Measurements from ENCODE around the gene FGF3. TPM values are rescaled to one million over a fixed set of nuclear protein-coding genes. Genes with fewer than 3 reads are reported as not detected.

FGF3 gene
- polyA plus RNA-seq, 1 donor: not detected

DNA sequence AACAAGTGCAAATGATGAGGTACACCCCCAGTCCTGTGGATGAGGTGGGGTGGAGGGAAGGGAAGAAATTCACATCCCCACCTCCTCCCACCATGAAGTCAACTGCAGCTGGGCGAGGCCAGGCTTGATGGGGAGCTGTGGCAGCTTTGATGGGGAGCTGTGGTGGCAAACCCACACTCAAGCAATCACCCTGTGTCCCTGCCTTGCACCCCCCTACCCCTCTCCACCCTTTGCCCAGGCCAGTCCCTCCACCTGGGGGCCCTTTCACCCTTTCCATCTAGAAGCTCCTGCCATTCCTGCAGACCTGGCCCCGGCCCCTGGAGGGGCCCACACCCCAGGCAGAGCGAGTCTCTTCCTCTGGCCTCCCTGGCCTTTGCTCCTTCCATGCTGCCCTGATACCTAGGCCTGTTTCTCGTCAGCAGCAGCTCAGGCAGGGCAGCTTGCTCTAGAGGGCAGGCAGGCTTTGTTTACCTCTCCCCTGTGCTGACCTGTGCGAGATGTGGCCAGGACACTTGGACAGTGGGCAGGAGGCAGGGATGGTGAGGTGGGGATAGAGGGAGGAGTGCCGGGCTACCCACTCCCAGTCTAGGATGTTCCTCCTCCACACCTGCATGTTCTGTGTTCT lies 4.5 kb upstream of the FGF3 start:
- DNase-seq: no peak

DNA sequence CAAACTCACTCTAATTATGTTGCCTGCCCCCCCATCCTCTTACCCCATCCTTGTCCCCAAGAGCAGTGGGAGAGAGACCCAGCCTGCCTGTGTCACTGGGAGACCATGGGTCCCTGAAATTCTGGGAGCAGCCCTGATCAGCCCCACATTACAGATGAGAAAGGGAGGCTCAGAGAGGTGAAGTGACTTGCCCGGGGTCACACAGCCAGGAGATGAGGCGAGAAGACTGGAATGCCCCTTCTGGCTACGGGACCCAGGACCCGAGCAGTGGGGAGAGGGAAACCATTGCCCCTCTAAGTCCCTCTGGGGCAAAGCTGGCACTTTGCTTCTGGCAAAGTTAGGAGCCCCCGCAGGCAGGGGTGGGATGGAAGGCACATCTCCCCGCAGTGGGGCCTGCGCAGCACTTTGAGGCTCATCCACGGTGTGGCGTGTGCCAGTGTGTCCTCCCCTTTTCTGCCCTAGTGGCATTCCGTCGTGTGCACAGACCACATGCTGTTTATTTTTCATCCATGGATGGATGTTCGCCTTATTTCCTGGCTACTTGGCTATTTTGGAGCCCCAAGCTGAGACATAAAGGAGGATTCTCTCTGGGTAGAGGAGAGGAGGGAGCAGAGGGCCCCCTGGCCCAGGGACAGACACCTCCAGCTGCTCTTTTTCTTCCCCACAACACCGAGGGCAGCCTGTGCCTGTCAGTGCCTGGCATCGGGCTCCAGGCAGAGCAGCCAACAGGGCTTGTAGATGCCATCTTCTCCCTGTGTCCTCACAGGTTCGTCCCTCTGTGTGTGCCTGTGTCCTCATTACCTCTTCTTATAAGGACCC lies 3.7 kb upstream of the FGF3 start:
- DNase-seq: no peak

DNA sequence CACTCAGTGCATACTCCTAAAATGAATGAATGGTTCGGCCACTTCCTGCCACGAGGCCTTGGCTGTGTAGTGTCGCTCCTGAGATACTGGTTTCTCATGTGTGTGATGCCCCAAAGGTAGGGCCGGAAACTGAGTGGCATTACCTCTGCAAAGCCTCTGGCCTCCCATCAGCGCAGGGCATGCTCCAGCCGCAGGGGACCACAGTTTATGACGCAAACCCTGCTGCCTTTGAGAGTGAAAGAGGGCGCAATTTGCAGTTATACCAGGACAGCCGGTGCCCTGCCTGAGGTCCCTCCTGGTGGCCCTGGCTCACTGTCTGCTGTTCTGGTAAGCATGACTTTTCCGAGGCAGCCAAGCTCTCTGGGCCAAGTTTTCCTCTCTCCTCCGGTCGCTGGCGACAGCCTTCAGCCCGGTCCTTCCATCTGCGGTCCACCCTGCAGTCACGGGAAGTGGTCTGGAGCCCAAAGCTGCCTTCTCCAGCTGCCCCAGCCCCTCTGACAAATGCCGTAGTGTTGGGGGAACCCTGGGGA lies 2.4 kb upstream of the FGF3 start:
- no peak for DNase-seq

DNA sequence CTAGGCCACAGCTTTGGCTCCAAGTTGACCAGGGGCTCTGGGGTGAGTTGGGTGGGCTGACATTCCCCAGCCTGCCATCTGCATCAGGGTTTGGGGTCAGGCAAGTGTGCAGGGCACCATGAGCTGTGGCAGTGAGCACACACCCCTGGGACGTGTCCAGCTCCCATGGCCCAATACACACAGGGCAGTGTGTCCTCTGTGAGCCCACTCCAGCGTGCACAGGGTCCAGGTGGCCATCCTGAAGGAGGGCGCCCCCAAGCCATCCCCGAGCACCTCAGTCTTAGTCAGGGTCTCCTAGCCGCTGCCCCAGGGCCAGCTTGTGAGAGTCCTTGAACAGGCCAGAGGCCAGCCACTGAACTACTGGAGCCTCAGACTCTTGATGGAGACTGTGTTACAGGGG lies 1.2 kb upstream of the FGF3 start:
- DNase-seq: no peak

DNA sequence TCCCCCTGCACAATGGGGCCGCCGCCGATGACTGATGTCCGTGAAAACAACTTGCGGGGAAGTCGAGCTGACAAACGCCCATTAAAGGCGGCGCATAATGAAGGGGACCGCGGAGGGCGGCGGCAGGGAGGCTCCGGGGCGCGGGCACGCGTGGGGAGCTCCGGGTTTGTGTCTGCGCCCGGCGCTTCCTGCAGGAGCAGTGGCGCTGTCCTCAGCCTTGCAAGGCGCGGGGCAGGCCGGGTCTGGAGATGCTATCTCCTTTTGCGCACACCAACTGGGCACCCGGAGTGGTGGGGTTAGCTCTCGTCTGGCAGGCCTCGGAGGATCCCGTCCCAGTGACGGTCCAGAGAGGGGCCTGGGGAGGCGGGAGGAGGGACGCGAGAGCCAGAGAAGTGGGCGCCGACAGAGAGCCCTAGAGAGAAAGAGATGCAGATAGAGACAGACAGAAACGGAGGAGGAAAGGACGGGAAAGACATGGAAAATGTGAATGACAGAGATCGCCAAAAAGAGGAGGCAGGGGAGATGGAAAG lies 390 bp upstream of the FGF3 start:
- DNase-seq: no peak

DNA sequence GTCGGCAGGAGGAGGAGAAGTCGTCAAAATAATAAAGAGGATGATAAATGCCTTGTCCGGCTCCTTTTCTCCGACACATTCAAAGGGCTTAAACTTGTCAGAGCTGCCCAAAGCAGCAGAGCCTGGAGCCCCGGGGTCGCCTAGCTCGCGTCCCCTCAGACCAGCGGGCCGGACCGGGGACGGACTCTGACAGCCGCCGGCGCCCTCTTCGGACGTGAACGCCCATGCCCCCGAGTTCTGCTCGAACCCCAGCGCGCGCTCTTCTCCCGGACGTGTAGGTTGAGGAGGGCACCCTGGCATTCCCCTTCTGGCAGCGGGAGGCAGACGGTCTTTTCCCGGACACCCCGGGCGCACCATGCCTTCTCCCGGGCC lies 999 bp downstream of the FGF3 start:
- DNase-seq: no peak

DNA sequence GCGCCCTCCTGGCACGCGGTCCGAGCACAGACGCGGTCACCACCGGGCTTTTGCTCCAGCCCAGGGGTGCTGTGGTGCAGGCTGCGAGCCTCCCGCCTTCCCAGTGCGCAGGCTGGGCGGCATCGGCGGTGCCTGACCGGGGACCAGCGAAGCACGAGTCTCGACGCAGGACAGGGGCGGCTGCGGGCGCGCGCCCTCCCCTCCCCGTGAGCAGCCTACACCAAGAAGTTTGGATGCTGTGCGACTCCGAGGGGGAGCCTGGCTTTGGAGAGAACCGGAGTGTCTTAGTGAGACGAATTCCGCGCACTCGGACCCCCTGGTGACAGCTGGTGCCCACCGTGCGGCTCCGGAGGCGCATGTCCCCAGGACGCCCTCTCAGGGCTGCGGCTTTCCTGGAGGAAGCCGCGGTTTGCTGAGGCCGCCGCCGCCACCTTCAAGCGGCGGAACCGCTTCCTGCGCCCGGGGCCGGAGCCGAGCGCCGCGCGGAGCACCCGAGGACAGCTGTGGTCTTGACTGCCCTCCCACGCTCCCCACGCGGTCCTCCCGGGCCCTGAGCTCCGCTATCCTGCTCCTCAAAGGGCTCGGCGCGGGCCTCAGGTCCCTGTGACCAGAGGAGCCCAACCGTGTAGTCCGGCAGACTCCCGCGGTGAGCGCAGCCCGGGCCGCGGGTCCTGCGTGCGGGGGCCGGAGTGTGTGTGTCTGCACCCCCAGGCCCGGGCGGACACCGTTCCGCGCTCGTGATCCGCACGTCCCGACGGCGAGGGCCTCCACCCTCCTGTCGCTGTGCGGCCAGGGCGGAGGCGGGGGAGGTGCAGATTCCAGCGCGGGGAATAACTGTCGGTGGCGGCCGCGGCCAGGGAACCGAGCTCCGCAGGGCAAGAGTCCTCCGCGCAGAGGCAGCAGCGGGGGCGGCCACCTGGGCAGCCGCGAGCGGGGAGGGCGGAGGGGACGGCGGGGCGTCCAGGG lies 1.7 kb downstream of the FGF3 start:
- DNase-seq: no peak

DNA sequence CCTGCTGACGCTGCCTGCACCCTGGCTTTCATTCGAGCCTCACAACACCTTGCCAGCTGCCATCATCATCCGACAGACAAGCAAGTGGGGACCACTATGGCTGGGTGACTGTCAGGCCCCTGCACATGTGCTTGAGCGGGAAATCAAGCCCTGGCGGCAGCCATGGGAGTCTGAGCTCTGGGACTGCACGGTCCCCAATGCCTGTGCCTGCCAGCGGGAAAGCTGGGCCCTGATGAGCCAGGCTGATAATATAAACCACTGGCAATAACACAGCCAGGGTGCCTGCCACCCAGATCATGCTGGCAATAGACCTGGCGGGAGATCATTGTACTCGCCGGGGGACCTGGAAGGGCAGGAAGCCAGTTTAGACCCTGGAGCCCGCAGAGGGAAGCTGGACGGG lies 2.5 kb downstream of the FGF3 start:
- no peak for DNase-seq

DNA sequence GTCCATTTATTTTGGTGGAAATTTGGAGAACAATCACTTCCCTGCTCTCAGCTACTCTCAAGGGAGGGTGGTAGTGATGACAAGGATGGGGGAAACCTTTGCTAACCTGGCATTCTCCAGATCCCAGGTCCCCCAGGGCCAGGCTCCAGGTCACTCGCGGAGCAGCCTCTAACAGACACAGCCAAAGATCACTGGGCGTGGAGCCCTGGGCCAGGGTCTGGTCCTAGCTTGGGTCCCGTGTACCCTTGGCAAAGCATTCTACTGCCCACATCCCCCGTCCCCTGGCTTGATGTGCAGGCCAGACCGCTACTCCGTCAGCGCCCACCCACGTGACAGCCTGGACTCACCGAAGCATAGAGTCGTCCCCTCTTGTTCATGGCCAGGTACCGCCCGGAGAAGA lies 3.2 kb downstream of the FGF3 start:
- no peak for DNase-seq

DNA sequence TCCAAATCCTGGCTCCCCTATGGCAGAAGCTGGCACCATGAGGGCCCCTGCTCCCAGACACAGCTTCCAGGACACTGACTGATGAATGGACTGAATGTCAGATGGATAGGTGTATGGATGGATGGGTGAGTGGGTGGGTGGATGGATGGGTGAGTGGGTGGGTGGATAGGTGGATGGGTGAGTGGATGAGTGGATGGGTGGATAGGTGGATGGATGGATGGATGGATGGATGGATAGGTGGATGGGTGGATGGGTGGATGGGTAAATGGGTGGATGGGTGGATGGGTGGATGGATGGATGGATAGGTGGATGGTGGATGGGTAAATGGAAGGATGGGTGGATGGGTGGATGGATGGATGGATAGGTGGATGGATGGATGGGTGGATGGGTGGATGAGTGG lies 4.3 kb downstream of the FGF3 start:
- no peak for DNase-seq

DNA sequence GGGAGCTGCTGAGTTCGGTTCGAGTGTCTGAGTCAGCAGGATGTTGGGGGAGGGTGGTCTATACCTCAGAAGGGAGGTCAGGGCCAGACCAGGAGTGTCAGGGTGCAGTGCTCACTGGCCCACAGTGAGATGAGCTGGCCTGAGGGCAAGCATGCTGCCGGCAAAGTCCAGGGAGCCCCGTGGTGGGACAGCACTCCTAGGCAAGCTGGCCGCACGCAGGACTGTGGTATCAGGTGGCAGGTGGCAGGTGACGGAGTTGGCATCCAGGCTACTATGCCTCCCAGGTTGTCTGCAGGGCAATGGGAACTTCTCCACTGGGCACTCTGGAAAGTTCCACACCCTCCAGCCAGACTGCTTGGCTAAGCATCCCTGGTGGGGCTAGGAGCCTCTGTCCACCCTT lies 4.8 kb downstream of the FGF3 start:
- DNase-seq: no peak

DNA sequence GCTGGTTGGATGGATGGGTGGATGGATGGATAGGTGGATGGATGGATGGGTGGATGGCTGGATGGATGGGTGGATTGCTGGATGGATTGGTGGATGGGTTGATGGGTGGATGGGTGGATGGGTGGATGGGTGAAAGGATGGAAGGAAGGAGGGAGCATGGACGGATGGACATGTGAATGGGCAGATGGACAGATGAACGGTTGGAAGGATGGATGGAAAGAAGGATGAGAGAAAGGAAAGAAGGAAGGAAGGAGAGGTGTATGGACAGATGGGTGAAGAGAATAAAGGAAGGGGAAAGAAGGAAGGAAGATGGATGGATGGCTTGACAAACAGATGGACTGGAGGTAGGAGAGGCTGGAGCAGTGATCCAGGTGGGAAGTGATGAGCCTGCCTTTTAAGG lies 5.4 kb downstream of the FGF3 start:
- no peak for DNase-seq

DNA sequence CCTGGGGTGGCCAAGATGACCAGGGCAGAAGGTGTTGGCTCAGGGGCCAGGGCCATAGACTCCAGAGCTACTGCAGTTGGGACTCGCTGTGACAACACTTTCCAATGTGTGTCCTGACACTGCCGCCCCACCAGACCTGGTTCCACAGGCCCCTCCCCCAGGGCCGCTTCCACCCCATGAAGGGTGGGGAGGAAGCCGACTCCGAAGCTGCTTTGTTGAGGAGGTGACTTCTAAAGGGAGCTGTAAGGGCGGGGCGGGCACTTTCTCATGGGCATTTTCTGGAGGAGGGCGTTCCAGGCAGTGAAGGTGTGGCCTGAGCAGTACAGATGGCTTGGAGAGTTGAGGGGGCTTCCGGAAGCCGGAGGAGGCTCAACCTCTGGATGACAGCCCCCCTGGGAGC lies 6.3 kb downstream of the FGF3 start:
- DNase-seq: no peak

DNA sequence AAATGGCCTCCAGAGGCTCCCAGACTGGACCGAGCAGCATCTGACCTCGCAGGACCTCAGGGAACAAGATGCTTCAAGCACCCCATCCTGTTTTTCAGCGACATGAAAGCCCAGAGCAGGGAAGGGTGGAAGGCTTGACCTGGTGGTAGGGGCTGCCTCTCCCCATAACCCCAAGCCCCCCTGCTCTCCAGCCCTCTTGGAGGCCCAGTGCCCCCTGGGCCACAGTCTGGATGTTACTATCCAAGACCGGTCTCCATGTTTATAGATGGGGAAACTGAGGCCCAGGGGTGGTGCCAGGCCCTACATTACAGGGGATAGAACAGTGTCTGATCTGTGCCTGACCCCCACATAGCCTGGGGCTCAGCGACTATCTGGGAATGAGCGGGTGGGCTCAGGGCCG lies 7.0 kb downstream of the FGF3 start:
- DNase-seq: no peak

DNA sequence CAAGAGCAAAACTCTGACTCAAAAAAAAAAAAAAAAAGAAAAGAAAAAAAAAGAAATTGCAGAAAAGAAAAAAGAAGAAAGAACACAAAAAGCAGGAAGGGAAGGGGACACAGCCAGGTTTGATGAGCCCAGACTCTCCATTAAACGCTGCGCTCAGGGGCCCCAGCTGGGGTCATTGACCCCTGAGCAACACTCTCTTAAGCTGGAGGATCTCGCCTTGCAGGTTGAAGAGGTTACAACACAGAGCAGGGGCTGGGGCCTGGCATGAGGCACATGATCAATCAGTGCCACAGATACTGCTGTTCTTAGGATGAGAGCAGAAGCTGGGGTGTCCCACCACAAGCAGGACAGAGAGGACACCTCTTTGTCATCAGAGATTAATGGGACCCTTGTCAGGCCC lies 7.8 kb downstream of the FGF3 start:
- DNase-seq: no peak

DNA sequence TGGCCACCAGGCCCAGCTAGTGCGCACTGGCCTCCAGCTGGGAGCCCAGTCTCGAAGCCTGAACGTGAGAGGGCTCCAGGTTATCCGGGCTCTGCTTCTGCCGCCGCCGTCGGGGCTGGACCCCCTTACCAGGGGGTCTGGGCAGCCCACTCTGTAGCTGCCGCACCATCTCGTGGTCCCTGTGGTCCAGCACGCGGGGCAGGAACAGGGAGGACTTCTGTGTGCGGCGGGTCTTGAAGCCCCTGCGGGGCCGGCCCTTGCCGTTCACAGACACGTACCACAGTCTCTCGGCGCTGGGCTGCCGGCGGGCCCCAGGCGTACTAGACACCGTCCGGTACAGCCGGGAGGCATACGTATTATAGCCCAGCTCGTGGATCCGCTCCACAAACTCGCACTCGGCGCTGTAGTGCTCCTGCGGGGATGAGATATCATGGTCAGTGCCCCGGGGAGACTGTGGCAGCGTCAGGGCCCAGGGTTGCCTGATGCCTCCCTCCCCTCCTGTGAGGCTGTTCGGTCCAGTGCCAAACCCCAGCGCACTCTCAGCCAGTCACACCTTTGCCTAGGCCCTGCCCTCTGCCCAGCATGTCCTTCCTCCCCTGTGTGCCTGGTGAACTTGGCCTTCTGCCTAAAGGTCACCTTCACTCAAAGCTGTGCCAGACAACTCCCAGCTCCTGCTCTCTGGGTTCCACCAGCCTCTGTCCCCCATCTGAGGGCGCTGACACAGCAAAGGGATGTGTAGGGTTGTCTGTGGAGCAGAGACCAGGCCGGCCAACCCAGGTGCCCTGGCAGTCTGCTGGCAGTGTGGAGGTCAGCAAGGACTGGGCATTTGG lies 8.7 kb downstream of the FGF3 start:
- DNase-seq: no peak

DNA sequence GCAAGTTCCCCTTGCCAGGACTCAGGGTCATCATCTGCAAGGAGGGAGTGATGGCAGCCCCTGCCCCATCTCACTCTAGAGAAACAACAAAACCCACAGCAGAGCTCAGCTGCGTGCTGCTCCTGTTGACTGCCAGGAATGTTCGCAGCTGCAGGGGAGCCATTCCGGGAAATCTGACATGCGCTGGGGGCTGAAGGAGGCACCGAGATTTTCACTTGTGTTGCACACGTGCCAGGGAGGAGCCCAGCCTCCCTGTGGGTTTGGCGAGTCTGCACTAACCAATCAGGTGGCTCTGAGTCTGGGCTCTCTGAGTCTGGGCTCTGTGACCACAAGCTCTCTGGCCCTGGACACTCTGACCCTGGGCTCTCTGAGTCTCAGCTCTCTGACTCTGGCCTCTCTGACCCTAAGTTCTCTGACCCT lies 10.5 kb downstream of the FGF3 start:
- no peak for DNase-seq

DNA sequence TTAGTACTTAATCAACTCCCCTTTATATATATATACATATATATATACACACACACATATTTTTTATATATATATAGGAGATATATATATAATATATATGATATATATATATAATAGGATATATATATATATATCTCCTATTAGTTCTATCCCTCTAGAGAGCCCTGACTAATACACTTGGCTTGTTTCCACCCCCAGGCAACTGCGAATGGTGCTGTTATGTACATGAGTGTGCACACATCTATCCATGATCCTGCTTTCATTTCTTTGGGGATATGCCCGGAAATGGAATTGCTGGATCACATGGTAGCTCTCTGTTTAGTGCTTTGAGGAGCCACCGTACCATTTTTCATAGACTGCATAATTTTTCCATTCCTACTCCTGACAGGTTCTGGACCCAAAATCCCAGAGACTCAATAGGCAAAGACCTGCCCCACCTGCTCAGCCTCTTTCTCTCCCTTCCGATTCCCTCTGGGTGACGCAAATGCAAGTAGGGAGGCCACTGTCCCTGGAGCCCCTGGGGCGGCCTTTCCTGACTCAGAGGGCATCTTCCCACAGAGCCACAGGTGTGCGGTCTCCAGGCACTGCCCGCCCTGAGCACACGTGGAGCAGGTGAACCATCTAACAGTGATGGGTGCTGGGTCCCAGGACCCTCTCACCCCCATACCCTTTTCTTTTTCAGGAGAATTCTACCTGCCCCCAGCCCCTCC lies 12.0 kb downstream of the FGF3 start:
- no peak for DNase-seq

DNA sequence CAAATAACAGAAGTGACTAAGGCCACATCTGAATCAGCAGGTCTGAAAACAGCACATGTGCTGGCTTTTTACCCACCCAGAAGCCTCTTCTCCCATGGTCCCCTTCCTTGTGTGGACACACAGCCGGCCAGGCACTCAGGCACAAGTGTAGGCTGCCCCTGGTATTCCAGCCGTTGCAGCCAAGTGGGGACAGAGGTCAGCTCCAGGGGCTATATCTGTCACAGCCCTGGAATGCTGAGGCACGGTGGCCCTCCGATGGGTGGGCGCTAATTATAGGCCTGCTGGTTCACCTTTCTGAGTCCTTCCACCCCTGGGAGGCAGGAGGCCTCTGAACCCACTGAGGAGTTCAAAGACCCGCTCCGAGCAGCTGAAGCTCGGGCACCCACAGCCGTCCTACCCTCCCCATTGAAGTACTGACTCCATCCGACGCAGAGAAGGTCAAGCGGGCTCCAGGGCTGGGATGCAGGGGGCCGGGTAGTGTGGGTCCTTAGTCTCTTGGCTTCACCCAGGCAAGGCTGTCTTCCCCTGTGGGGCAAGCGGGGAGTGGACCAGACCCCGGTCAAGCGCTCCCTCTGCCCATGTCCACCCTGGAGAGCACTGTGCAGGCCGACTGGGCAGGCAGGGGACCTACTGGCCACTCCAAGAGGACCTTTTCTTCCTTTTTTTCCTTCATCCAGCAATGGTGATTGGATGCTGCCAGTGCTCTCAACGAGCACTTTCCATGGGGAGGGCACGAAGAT lies 14.3 kb downstream of the FGF3 start:
- DNase-seq: no peak

DNA sequence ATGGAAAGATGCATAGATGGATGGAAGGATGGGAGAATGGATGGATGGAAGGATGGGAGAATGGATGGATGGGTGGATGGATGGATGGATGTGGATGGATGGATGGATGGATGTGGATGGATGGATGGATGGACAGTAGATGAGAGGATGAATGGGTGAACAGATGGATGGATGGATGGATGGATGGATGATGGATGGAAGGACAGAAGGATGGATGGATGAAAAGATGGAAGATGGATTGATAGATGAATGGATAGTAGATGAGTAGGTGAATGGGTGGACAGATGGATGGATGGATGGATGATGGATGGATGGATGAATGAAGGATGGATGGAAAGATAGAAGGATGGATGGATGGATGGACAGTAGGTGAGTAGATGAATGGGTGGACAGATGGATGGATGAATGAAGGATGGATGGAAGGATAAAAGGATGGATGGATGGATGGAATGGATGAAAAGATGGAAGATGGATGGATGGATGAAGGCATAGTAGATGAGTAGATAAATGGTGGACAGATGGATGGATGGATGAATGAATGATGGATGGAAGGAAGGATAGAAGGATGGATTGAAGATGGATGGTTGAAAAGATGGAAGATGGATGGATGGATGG lies 15.5 kb downstream of the FGF3 start:
- DNase-seq: no peak

Data from hindlimb muscle (tissue), 1 donor.